ENCODE results near the gene MYOZ1.
A peak's percentile ranks its signal among the peaks of the same experiment; 100 is the strongest.
"Not testable (repeated sequence)": the region's sequence is repeated elsewhere in the genome, so short reads cannot be mapped to it uniquely, and the experiment has no call there.

Gene MYOZ1

DNA sequence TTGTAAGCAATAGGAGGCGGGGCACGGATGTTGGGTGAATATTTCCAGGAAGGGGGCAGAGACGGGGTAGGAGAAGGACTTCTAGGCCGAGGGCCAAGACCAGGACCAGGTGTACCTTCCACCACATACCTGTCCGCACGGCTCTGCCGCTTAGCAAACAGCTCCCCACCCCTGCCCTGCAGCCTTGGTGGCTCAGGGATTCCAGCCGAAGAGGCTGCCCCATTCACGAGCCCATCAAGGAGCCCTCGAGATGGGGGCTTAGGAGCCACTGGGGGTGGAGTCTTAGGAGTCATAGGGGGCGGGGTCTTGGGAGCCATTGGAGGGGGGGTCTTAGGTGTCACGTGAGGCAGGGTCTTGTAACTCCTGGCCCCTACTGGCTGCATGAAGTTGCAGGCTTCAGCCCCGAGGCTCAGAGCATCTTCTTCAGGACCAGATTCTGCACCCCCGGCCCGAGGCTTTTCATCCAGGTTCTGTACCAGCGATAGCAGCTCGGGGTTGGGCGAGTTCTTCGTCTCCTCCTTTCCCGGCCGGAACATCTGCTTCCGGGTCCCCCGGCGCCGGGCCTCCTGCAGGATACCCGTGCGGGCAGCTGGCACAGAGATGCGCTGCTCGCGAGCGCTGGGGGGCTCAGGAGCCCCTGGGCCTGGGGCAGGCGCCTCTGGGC, 6.1 kb upstream of the MYOZ1 start:
- DNase-seq, result peak; percentile 85

DNA sequence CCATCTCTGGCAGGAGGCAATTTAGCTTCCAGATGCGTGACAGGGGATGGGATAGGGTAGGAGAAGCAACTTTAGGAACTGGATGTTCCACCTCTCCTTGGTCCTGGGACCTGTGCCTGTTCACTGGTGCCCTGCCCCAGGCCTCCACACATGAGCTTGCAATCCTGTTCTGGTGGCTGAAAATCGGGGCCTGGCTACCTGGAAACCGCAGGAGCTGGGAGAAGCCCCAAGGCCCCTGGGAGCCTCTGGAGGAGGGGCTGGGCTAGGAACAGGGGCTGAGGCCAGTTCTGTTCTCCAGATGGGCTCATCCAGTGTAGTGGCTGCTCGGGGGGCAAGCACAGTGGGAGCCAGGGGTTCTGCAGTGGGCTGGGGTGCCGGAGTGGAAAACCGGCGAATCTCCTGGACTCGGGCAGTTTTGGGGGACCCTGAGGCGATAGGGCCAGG, 5.3 kb upstream of the MYOZ1 start:
- no peak for DNase-seq

DNA sequence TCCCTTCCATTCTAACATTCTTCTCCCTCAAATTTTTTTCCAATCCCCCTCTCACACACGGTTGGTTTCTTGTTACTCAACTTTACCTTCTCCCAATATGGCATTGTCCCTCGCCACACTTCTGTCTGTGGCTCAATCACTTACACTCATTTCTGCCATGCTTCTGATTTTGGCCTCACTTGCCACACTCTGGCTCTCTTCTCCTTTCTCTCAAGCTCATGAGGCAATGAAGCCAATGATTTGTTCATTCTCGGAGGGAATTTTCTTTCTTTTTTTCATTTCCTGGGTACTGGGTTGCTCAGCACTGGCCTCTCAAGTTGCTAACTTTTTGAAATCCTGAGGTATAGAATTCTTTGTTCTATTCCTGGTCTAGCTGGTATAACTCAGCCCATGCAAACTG, 4.0 kb upstream of the MYOZ1 start:
- DNase-seq, result no peak

DNA sequence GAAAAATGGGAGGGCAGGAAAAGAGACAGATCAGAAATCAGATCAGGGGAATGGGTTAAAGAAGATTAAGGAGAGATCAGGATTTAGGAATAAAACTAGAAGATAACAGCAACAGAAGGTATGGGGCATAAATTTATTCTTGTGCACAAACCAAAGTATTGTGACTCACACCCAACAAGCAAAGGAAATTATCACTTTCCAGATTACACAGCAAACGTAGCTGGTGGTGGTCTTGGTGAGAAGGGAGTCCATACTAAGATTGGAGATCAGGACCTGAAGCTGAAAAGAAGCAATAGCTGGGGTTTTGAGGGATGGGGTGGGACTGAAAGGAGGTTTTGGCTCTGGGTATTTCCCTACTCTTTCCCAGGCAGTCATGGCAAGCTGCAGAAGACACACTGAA, 3.5 kb upstream of the MYOZ1 start:
- DNase-seq, result no peak

DNA sequence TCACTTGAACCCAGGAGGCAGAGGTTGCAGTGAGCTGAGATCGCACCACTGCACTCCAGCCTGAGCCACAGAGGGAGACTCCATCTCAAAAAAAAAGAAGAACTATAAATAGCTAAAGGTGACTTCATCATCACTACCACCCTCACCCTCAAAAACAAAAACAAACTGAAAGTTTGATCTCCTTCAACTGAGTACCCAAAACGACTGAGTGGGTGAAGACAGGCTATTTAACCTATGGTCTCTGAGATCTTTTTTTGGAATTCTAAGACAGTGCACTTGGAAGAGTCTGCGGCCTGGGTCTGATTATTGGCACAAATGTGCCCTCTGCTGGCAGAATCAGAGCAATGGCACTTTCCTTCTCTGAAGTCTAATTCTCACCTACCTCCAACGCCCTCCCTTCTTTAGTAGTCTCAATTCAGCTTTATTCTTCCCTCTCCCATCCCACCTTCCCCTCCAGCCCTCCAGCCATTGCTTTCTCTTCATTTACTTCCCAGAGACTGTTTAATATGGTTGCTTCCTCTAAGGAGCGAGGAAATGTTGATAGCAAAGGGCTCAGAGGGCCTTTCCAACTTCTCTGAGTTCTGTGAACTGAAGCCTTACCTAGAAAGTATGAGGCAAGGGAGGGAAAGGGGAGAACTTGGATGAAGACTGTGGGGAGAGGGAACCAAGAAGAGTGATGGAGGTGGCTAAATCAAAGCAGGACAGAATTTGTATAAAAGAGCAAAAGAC, 2.9 kb upstream of the MYOZ1 start:
- DNase-seq, result peak; percentile 59

DNA sequence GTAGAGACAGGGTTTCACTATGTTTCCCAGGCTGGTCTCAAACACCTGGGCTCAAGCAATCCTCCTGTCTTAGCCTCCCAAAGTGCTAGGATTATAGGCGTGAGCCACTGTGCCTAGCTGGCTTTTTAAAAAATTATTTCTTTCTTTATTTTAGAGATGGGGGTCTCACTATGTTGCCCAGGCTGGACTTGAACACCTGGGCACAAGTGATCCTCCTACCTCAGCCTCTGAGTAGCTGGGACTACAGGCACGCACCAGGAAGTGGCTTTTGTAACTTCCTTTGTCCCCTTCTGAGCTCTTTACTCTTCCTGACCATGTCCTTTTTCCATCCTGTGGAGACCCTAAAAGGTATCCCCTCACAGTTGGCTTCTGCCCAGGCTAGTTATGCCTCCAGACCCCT, 2.1 kb upstream of the MYOZ1 start:
- DNase-seq, result no peak

DNA sequence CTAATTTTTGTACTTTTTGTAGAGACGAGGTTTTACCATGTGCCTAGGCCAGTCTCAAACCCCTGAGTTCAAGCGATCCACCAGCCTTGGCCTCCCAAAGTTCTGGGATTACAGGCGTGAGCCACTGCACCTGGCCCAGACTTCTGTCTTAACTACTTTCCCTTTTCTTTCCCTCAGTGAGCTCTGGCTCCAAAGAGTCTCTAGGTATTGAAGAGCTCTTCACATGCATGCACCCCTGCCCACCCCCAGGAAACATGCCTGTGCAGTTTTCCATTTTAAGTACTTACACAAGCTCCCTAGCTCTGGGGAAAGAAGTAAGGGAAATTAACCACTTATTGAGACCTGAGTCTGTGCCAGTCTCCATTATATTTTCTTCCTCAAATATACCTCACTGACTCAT, 2.0 kb downstream of the MYOZ1 start:
- DNase-seq, result no peak

DNA sequence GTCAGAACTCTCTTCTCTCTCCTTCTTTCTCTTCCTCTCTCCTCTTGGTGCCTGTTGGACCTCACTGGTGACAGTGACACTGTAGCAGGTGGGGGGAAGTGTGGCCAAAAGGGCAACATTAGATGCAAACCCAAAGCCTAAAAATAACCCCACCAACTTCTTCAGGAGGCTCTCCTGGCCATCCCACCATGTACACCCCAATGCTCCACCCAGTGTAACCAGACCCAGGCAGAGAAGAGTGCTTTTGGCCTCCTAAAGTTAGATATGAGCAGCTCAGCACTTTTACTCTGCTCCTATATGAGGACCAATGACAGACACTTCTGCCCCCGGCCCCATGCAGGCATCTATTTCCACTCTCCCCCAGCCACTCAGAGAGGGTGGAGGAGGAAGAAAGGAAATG, 5.5 kb downstream of the MYOZ1 start:
- no peak for DNase-seq

DNA sequence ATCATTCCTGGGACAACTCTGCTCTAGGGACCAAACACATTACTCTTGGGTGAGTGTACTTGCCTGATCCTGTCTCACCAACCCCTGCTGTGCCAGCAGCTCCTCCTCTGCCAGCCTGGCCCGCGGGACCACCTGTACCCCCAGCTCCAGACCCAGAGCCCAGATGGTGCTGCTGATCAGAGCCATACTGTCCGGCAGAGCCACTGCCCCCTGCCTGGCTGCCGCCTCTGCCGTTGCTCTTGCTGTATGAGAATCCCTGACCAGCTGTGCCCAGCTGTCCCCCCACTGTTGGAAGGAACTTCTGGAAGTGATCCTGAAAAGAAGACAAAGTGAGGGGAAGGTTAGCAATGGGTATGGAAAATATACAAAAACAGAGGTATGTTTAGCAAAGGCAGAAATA, 6.9 kb downstream of the MYOZ1 start:
- DNase-seq, result no peak

DNA sequence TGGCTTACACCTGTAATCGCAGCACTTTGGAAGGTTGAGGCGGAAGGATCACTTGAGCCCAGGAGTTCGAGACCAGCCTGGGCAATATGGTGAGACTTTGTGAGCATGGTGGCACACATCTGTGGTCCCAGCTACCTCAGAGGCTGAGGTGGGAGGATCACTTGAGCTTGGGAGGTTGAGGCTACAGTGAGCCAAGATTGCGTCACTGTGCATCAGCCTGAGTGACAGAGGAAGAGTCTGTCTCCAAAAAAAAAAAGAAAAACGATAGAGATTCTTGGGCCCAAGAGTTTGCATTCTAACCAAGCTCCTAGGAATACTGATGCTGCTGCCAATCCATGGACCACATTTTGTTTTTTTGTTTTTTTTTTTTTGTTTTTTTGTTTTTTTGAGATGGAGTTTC, 12.1 kb downstream of the MYOZ1 start:
- DNase-seq, result no peak

DNA sequence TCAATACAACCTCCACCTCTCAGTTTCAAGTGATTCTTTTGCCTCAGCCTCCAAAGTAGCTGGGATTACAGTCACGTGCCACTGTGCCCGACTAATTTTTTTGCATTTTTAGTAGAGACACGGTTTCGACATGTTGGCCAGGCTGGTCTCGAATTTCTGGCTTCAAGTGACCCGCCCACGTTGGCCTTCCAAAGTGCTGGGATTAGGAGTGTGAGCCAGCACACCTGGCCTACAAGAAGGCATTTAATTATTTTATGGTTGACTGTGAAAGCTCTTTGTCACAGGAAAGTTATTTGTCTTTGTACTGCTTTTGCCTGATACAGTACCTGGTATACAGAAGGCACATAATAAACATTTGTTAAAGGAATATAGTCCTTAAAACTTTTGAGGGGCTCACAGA, 12.9 kb downstream of the MYOZ1 start:
- no peak for DNase-seq

DNA sequence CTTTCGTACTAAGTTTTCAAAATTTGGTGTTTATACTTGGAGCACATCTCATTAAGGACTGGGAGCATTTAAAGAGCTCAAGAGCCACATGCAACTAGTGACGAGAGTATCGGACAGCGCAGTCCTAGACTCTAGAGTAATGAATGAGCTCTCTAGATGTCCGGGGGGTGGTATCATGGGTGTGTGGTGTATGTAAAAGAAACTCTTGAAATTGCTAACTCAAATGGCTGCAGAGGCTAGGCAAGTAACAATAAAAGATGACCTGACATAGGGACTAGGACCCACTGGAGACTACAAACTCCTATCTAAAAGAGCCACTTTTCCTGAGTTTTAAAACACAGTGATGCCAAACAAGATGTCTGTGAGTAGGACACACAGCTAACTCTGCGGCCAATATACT, 14.0 kb downstream of the MYOZ1 start:
- no peak for DNase-seq

DNA sequence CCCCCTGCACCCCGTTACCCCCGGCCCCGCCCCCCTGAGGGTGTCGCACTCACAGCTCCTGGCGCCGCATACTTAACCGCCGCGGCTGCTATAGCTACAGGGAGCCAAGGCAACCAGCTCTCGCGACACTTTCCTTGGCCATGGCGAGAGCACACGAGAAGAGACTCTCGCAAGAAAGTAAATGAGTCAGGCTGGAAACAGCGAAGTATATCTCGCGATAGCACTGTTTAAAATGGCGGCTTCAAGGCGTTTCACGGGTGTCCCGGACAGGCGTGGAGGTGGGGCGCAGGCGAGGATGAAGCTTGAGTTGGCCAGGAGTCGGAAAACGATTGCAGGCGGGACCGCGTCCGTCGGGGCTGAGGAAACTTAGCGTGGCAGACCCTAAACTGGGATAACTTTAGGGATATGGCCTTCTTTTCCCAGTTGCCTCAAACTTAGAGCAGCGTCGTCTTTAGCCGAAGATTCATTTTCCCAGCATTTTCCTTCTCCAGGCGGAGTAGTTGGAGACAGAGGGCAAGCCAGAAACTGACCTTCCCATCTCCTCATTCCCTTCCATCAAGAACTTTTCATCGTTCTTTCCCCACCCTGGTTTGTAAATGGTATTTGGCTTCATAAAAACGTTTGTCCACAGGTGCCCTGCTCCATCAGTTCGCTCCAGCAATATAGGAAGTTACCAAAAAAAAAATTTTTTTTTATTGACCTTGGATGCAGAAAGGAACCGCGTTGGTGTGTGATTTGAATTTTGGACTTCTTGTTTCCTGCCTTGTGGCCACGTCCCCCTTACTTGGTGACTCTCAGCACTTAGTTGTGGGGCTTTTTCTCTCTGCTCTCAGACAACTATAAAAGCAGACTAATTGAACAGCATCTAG, 15.2 kb downstream of the MYOZ1 start:
- peak; percentile 96 for DNase-seq

DNA sequence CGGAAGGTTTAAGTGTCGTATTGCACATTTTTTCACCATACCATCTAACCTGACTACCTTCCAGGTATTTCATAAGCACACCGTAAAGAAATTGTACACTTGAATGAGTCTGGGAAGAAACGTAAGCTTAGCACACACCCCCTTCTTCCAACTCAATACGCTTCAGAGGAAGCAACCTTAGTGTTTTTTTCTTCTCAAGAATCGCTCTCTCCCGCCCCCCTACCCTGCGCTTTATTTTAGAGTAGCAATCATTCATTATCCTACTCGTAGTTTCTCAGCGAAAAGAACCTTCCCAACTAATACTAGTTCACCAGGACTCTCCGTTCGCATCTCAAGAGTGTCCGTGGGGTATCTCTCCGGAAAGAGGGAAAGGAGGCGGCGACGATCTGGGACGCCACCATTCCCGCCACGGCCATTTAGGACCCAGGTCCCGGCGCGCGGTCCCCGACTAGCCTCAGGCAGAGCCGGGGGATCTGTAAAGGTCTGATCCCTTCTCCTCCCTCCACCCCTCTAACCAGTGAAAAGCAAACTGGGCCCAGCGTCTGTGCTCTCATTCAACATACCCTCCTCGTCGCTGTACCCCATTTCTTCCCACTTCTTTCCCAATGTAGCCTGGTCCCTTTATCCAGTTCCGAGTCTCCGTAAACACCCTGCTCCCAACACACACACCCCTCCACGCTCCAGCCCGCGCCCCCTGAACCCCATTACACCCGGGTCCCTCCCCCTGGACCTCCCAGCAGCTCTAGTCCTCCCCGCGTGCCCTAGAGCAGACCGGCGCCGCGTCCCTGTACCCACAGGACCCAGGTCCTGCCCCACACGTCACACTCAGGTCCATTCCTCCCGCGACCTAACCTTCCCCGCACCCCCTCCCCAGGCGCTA, 16.0 kb downstream of the MYOZ1 start:
- peak; percentile 64 for DNase-seq

DNA sequence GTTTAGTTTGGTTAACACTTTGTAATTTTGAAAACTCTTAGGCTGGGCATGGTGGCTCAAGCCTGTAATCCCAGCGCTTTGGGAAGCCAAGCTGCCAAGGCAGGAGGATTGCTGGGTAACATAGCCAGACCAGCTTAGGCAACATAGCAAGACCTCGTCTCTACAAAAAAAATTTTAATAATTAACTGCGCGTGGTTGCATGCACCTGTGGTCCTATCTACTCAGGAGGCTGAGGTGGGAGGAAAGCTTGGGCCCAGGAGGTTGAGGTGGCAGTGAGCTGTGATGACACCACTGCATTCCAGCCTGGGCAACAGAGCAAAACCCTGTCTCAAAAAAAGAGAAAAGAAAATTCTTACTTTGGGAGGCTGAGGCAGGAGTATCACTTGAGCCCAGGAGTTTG, 18.2 kb downstream of the MYOZ1 start:
- DNase-seq, result no peak

DNA sequence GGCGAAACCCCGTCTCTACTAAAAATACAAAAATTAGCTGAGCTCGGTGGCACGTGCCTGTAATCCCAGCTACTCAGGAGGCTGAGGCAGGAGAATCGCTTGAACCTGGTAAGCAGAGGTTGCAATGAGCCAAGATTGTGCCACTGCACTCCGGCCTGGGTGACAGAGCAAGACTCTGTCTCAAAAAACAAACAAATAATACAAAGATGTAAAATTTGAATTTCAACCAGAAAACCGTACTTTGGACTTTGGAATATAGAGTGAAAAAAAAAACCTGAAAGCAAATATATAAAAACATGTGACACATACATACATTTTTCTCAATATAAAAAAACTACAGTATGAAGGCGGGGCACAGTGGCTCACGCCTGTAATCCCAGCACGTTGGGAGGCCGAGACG, 20.3 kb downstream of the MYOZ1 start:
- DNase-seq, result not testable (repeated sequence)

DNA sequence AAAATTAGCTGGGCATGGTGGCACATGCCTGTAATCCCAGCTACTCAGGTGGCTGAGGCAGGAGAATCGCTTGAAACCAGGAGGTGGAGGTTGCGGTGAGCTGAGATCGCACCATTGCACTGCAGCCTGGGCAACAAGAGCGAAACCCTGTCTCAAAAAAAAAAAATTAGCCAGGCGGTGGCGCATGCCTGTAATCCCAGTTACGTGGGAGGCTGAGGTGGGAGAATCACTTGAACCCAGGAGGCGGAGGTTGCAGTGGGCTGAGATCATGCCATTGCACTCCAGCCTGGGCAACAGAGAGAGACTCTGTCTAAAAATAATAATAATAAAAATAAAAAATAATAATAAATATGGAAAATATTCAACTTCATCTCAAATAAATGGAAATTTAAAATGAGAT, 24.1 kb downstream of the MYOZ1 start:
- not testable (repeated sequence) for DNase-seq

DNA sequence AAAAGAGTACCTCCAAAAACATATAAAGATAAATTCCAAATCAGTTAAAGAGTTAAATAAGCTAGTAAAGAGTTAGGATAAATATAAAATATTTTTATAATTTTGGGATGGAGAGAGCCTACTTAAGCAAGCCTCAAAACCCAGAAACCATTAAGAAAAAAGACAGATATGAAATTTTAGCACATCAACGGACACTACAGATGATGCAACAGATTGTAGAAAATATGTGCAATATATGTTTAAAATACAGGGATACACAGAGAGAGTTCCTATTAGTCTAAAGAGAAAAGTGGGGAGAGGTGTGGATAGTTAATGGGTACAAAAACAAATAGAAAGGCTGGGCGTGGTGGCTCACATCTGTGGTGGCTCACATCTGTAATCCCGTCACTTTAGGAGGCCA, 26.6 kb downstream of the MYOZ1 start:
- no peak for DNase-seq

DNA sequence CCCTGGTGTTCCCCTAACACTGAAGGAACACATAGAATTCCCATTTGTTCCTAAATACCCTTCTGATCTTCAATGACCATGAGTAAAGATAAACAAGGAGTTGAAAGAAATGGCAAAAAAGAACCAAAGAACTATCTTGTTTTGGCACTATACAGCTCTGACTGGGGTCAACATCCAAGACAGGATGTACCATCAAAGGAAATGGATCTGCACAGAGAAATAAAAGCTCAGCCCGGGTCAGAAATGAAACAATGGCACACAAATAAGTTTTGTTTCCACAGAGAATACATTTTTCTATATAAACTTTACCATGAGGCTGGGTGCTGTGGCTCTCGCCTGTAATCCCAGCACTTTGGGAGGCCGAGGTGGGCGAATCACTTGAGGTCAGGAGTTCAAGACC, 32.2 kb downstream of the MYOZ1 start:
- DNase-seq, result no peak

DNA sequence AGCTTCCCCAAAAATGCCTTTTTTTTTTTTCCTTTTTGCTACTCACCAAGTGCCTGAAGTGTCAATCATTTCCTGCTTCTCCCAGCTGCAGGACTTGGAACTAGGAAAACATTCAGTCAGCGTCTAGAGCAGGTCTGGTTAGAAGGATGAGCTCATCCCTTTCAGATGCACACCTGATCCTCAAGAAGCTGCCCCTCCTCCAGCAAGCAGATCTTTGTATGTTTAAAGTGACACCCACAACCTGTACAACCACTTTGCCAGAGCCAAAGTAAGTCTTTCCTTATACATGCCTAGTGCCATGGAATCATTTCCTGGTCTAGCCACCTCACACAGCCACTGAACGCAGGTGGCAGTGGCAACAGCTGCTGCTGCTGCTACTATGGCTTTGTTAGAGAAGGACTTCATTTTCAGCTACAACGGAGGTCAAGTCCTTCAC, 39.8 kb downstream of the MYOZ1 start:
- DNase-seq, result peak; percentile 45

DNA sequence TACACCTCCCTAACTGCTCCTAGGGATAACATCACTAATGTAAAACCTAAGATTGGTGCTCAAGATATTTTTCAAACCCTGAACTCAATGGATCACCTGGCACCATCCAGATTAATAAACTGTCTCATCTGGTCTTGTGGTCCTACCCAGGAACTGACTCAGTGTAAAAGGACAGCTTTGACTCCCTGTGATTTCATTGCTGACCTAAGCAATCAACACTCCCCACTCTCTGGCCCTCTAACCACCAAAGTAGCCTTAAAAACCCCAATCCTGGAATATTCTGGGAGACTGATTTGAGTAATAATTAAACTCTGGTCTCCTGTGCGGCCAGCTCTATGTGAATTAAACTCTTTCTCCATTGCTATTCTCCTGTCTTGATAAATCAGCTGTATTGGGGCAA, 43.9 kb downstream of the MYOZ1 start:
- DNase-seq, result no peak

DNA sequence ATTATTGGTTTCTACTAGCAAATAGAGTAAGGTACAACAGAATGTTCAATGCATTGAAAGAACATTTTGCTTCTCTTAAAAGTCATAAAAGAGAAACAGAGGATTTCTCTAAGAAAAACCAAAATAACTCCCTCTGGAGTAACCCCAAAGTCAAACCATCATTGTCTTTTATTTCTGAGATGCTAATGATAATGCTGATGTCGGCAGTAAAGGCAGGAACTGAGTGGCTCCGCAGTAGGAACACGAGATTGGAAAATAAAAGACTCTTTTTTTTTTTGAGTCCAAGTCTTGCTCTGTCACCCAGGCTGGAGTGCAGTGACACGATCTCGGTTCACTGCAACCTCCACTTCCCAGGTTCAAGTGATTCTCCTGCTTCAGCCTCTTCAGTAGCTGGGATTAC, 47.5 kb downstream of the MYOZ1 start:
- DNase-seq, result no peak

DNA sequence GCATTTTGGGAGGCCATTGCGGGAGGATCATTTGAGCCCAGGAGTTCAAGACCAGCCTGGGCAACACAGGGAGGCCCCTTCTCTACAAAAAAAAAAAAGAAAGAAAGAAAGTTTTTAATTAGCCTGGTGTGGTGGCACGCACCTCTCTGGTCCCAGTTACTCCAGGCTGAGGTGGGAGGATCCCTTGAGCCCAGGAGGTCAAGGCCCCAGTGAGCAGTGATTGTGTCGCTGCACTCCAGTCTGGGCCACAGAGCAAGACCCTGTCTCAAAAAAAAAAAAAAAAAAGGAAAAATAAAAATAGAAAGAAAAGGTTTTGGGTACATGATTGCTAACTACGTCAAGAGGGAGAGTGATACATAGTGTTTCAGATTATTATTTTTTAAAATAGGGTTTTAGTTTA, 48.2 kb downstream of the MYOZ1 start:
- DNase-seq, result no peak
